Panc1 (cell line): ENCODE results near the gene SLC4A4. TPM values are rescaled to one million over a fixed set of nuclear protein-coding genes. Genes with fewer than 3 reads are reported as not detected.

Experiments used
- ATAC-seq: fragments of 200-7000 bp; cut with Tn5 transposase; 2 replicates; pipeline ENCODE4 v1.9.1; 2020; ENCODE audit warnings: mild to moderate bottlenecking, moderate library complexity
- BruUV-seq: library from RNA; stranded (reverse); fragments of 400-500 nt; replicated peaks from 2 replicates; lab custom pipeline; 2021; lab: Mats Ljungman, UMichigan
- CTCF ChIA-PET: fragments of 300-600 bp; sonication (Branson Sonifier 250); formaldehyde crosslinking; loops from one replicate; lab custom pipeline; 2022; ENCODE audit warnings: antibody characterized with exemption; lab: Charles Lee
- POLR2A ChIA-PET: fragments of 300-600 bp; sonication (Branson Sonifier 250); formaldehyde crosslinking; loops from one replicate; lab custom pipeline; 2022; ENCODE audit warnings: antibody characterized with exemption; lab: Charles Lee
- DNase-seq: peaks from one replicate; pipeline ENCODE4 v3.0.0-alpha.2; 2010; ENCODE audit warnings: low read depth, low spot score
- H3K27ac ChIP-seq: 2 replicates; pipeline ENCODE4 v1.5.1; 2011; ENCODE audit warnings: mild to moderate bottlenecking, low read length, inconsistent platforms
- H3K27me3 ChIP-seq: fragments of 200-500 bp; sonication (Bioruptor generic); 2 replicates; pipeline ENCODE4 v1.6.0; 2014; ENCODE audit warnings: low read length, inconsistent platforms; ENCODE audit not compliant: control insufficient read depth, insufficient read depth
- H3K36me3 ChIP-seq: fragments of 200-500 bp; sonication (Bioruptor generic); 2 replicates; pipeline ENCODE4 v1.5.1; 2014; ENCODE audit warnings: inconsistent platforms, mild to moderate bottlenecking, low read length, moderate library complexity; ENCODE audit not compliant: control insufficient read depth, insufficient read depth
- H3K4me1 ChIP-seq: 2 replicates; pipeline ENCODE4 v1.5.1; 2011; ENCODE audit warnings: inconsistent platforms, mild to moderate bottlenecking, low read length, moderate library complexity; ENCODE audit not compliant: control insufficient read depth, insufficient read depth
- H3K4me3 ChIP-seq, 2 experiments: 2 replicates each; pipeline ENCODE4 v1.5.1; 2011 to 2012; ENCODE audit warnings: low read depth in 2 of 2, low read length in 2 of 2, mild to moderate bottlenecking in 2 of 2, inconsistent platforms in 1 of 2, moderate library complexity in 1 of 2
- H3K9me3 ChIP-seq: fragments of 200-500 bp; sonication (Bioruptor generic); 2 replicates; pipeline ENCODE4 v1.5.1; 2014; ENCODE audit warnings: low read depth, mild to moderate bottlenecking, inconsistent platforms, low read length, moderate library complexity; ENCODE audit not compliant: control insufficient read depth, insufficient read depth
- CTCF ChIP-seq: fragments of 450-650 bp; IDR thresholded peaks from 2 replicates; pipeline ENCODE4 v1.5.1; 2017; ENCODE audit warnings: mild to moderate bottlenecking
- POLR2AphosphoS5 ChIP-seq: IDR thresholded peaks from 2 replicates; pipeline ENCODE4 v1.6.1; 2012; ENCODE audit warnings: mild to moderate bottlenecking, low read depth, low read length, moderate library complexity
- REST ChIP-seq, 2 experiments: IDR thresholded peaks; 2 replicates each; pipeline ENCODE4 v1.6.1; 2011 to 2012; ENCODE audit warnings: low read depth in 2 of 2, control low read depth in 1 of 2, low read length in 1 of 2, mild to moderate bottlenecking in 1 of 2, moderate library complexity in 1 of 2; ENCODE audit not compliant: insufficient read depth in 1 of 2
- SIN3A ChIP-seq: IDR thresholded peaks from 2 replicates; pipeline ENCODE4 v1.6.1; 2012; ENCODE audit warnings: low read depth, mild to moderate bottlenecking, low read length, moderate library complexity, borderline replicate concordance; ENCODE audit not compliant: insufficient read depth
- TCF7L2 ChIP-seq: IDR thresholded peaks from 2 replicates; pipeline ENCODE4 v1.6.1; 2011; ENCODE audit warnings: mild to moderate bottlenecking, low read depth, low read length, inconsistent platforms
- in situ Hi-C: cut with HindIII; loops from 2 replicates; pipeline ENCODE4 v1.10.0; 2016; ENCODE audit warnings: low sequenced_read_pairs, low pct_unique_long_range_greater_than_20kb
- intact Hi-C: fragments of 100-400 bp; cut with micrococcal nuclease; formaldehyde crosslinking; loops from one replicate; pipeline ENCODE4 v1.10.0; 2022; ENCODE audit not compliant: unreplicated experiment
- total RNA-seq: library from RNA; stranded (reverse); gene quantifications from one replicate; pipeline ENCODE4 v1.2.1, GENCODE V29; 2021; ENCODE audit not compliant: unreplicated experiment

SLC4A4 gene
- total RNA-seq, 1 experiment from 2014 or later, result 0.26 TPM

- Histone ChIP-seq H3K4me3 (no peak overlapping the region), H3K9me3 (no peaks in the 10 kb centered on the region), H3K36me3 (no peaks in the 10 kb centered on the region), H3K27ac (no peak overlapping the region), H3K27me3 (no peaks in the 10 kb centered on the region), H3K4me1 (no peaks in the 10 kb centered on the region)
- ChIA-PET CTCF (no interaction called here), POLR2A (no interaction called here)
- DNase-seq (no peak), ATAC-seq (no peak)
- TF ChIP-seq REST (IDR thresholded peaks at IDR 0.05; ENCODE audit: insufficient read depth in 1 of 2, low read depth in 2 of 2, low read length in 1 of 2), result no peak
- TF ChIP-seq SIN3A, result no peak
- no peak for TF ChIP-seq CTCF
- TF ChIP-seq TCF7L2, result no peak
- no peak for TF ChIP-seq POLR2AphosphoS5
- intact Hi-C loops, result no loop called here
- no TSS peak for BruUV-seq
- in situ Hi-C loops, result no loop called here
These were observed 221.2 kb downstream of the SLC4A4 start for GRCh38 chr4:71559957-71560571.

GRCh38 chr4:71564775-71565174, 226.0 kb downstream of the SLC4A4 start:
- ATAC-seq (no peak), DNase-seq (no peak)
- Histone ChIP-seq H3K27ac (no peak overlapping the region), H3K4me3 (no peak overlapping the region), H3K27me3 (no peaks in the 10 kb centered on the region), H3K36me3 (no peaks in the 10 kb centered on the region), H3K4me1 (no peaks in the 10 kb centered on the region), H3K9me3 (no peaks in the 10 kb centered on the region)
- intact Hi-C loops, result no loop called here
- CTCF ChIA-PET, result no interaction called here
- no TSS peak for BruUV-seq
- TF ChIP-seq CTCF (no peak), POLR2AphosphoS5 (no peak), TCF7L2 (no peak), SIN3A (no peak), REST (IDR thresholded peaks at IDR 0.05; ENCODE audit: insufficient read depth in 1 of 2, low read depth in 2 of 2, low read length in 1 of 2) (no peak)
- in situ Hi-C loops, result no loop called here
- POLR2A ChIA-PET, result no interaction called here
